Esophagus squamous epithelium (tissue), 4 donors: ENCODE measurements around the gene ZSCAN30.

Source experiments
- POLR2A ChIP-seq, 4 donors: fragments of 450-650 bp; IDR thresholded peaks; one replicate each; pipeline ENCODE4 v1.6.1; 2017; ENCODE audit warnings: antibody characterized with exemption in 4 of 4, mild to moderate bottlenecking in 4 of 4, moderate library complexity in 3 of 4
- TF ChIP-seq, protein P1 (sequence below), 6 experiments: fragments of 450-650 bp in 4 of 6; fragments of 200-600 bp in 2 of 6; sonication (generic) in 2 of 6; IDR thresholded peaks; one replicate each; pipeline ENCODE4 v1.5.1; 2016 to 2019; ENCODE audit warnings: antibody characterized with exemption in 6 of 6, mild to moderate bottlenecking in 4 of 6, moderate library complexity in 4 of 6

DNA sequence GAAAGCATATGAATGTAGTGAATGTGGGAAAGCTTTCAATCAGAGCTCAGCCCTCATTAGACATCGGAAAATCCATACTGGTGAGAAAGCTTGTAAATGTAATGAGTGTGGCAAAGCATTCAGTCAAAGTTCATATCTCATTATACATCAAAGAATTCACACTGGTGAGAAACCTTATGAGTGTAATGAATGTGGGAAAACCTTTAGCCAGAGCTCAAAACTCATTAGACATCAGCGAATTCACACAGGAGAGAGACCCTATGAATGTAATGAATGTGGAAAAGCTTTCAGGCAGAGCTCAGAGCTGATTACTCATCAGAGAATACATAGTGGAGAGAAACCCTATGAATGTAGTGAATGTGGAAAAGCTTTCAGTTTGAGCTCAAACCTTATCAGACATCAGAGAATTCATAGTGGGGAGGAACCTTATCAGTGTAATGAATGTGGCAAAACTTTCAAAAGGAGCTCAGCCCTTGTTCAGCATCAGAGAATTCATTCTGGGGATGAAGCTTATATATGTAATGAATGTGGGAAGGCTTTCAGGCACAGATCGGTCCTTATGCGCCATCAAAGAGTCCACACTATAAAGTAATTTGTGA lies 44.2 kb downstream of the ZSCAN30 start:
- TF ChIP-seq, protein P1, sequence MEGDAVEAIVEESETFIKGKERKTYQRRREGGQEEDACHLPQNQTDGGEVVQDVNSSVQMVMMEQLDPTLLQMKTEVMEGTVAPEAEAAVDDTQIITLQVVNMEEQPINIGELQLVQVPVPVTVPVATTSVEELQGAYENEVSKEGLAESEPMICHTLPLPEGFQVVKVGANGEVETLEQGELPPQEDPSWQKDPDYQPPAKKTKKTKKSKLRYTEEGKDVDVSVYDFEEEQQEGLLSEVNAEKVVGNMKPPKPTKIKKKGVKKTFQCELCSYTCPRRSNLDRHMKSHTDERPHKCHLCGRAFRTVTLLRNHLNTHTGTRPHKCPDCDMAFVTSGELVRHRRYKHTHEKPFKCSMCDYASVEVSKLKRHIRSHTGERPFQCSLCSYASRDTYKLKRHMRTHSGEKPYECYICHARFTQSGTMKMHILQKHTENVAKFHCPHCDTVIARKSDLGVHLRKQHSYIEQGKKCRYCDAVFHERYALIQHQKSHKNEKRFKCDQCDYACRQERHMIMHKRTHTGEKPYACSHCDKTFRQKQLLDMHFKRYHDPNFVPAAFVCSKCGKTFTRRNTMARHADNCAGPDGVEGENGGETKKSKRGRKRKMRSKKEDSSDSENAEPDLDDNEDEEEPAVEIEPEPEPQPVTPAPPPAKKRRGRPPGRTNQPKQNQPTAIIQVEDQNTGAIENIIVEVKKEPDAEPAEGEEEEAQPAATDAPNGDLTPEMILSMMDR (IDR thresholded peaks at IDR 0.05): no peak
- no peak for TF ChIP-seq POLR2A (IDR thresholded peaks at IDR 0.05)
